ENCODE results near the gene LOXHD1.

LOXHD1 gene

GRCh38 chr18:46433121-46433826 lies 223.7 kb downstream of the LOXHD1 start:
- Mint-ChIP-seq H3K4me1 (no peaks in the 10 kb centered on the region), H3K9me3 (no peaks in the 10 kb centered on the region), H3K27ac (no peak overlapping the region), H3K36me3 (no peaks in the 10 kb centered on the region), H3K4me3 (no peak overlapping the region), H3K27me3 (peaks cover 34% of the 10 kb centered on the region)
- ATAC-seq, result peak; percentile 21

GRCh38 chr18:46431522-46432171 lies 225.4 kb downstream of the LOXHD1 start:
- H3K4me1 Mint-ChIP-seq, result no peaks in the 10 kb centered on the region
- ATAC-seq, result no peak
- no peaks in the 10 kb centered on the region for H3K9me3 Mint-ChIP-seq
- no peak overlapping the region for H3K4me3 Mint-ChIP-seq
- H3K27me3 Mint-ChIP-seq, result peaks cover 32% of the 10 kb centered on the region
- H3K36me3 Mint-ChIP-seq, result no peaks in the 10 kb centered on the region
- no peak overlapping the region for H3K27ac Mint-ChIP-seq

- Mint-ChIP-seq H3K4me3 (no peak overlapping the region), H3K36me3 (no peaks in the 10 kb centered on the region), H3K27ac (no peak overlapping the region), H3K4me1 (no peaks in the 10 kb centered on the region), H3K9me3 (no peaks in the 10 kb centered on the region), H3K27me3 (peaks cover 23% of the 10 kb centered on the region)
- ATAC-seq, result no peak
Observed at GRCh38 chr18:46429649-46430224, 227.3 kb downstream of the LOXHD1 start.

- Mint-ChIP-seq H3K27ac (no peak overlapping the region), H3K27me3 (peaks cover 18% of the 10 kb centered on the region), H3K9me3 (no peaks in the 10 kb centered on the region), H3K4me3 (no peak overlapping the region), H3K4me1 (no peaks in the 10 kb centered on the region), H3K36me3 (no peaks in the 10 kb centered on the region)
- ATAC-seq, result no peak
Observed at GRCh38 chr18:46429130-46429529, 227.9 kb downstream of the LOXHD1 start.

- Mint-ChIP-seq H3K27ac (no peak overlapping the region), H3K36me3 (no peaks in the 10 kb centered on the region), H3K4me1 (no peaks in the 10 kb centered on the region), H3K27me3 (peaks cover 18% of the 10 kb centered on the region), H3K9me3 (no peaks in the 10 kb centered on the region), H3K4me3 (no peak overlapping the region)
- ATAC-seq, result no peak
Observed at GRCh38 chr18:46428368-46428767, 228.7 kb downstream of the LOXHD1 start.

- Mint-ChIP-seq H3K27me3 (peaks cover 18% of the 10 kb centered on the region), H3K27ac (no peak overlapping the region), H3K36me3 (no peaks in the 10 kb centered on the region), H3K9me3 (no peaks in the 10 kb centered on the region), H3K4me1 (no peaks in the 10 kb centered on the region), H3K4me3 (no peak overlapping the region)
- no peak for ATAC-seq
Observed at GRCh38 chr18:46427216-46427995, 229.6 kb downstream of the LOXHD1 start.

Data from stimulated activated memory B cell treated with anti-CD40 and anti-IgM and Interleukin-4, amounts not matched to agents 10 μg/mL and 1 μg/mL and 100 μg/mL, for 72 hours (primary cell).